HG02885 (cell line): Measurements from ENCODE around the gene ORAI3.

Experiments
- ATAC-seq: cut with Tn5 transposase; IDR thresholded peaks from one replicate; pipeline ENCODE4 v1.9.1; 2021; ENCODE audit warnings: mild to moderate bottlenecking; ENCODE audit not compliant: unreplicated experiment, poor library complexity

The ORAI3 gene

GRCh38 chr16:30946671-30947540 lies 2.0 kb upstream of the ORAI3 start:
- ATAC-seq, result no peak

GRCh38 chr16:30947541-30947858 lies 1.4 kb upstream of the ORAI3 start:
- no peak for ATAC-seq

GRCh38 chr16:30947859-30948666 lies 805 bp upstream of the ORAI3 start:
- ATAC-seq, result peak; percentile 4

- peak; percentile 47 for ATAC-seq
These were observed 1.0 kb downstream of the ORAI3 start for GRCh38 chr16:30949650-30950515.

- no peak for ATAC-seq
These were observed 1.7 kb downstream of the ORAI3 start for GRCh38 chr16:30950516-30951065.

- no peak for ATAC-seq
These were observed 2.3 kb downstream of the ORAI3 start for GRCh38 chr16:30951193-30951592.

GRCh38 chr16:30951750-30952149 lies 2.9 kb downstream of the ORAI3 start:
- ATAC-seq, result no peak

GRCh38 chr16:30953111-30953510 lies 4.2 kb downstream of the ORAI3 start:
- no peak for ATAC-seq

GRCh38 chr16:30953511-30954124 lies 4.8 kb downstream of the ORAI3 start:
- no peak for ATAC-seq

- ATAC-seq, result no peak
These were observed 6.1 kb downstream of the ORAI3 start for GRCh38 chr16:30954993-30955392.

GRCh38 chr16:30956601-30957455 lies 8.0 kb downstream of the ORAI3 start:
- peak; percentile 53 for ATAC-seq

GRCh38 chr16:30957456-30958174 lies 8.7 kb downstream of the ORAI3 start, which contains the start of gene SETD1A:
Gene SETD1A, plus strand, starts transcription at chr16:30957754. Its CDS starts 978 bp downstream, at chr16:30958732.
- peak; percentile 75 for ATAC-seq

GRCh38 chr16:30958175-30959079 lies 9.6 kb downstream of the ORAI3 start:
- ATAC-seq, result peak; percentile 30

GRCh38 chr16:30961384-30961783 lies 12.5 kb downstream of the ORAI3 start:
- no peak for ATAC-seq

GRCh38 chr16:30963925-30964511 lies 15.2 kb downstream of the ORAI3 start:
- ATAC-seq, result no peak

GRCh38 chr16:30964574-30965226 lies 15.8 kb downstream of the ORAI3 start:
- no peak for ATAC-seq
